Transverse colon (tissue), 4 donors: Measurements from ENCODE around the gene FZD2.

Source experiments
- CTCF ChIP-seq, 5 experiments: fragments of 200-600 bp in 3 of 5; fragments of 450-650 bp in 2 of 5; sonication (generic) in 3 of 5; IDR thresholded peaks; 1 replicate in 2 of 5; 2 replicates in 3 of 5; pipeline ENCODE4 v1.5.1; 2016 to 2017; ENCODE audit warnings: antibody characterized with exemption in 5 of 5, inconsistent platforms in 3 of 5, mild to moderate bottlenecking in 2 of 5, moderate library complexity in 1 of 5
- EP300 ChIP-seq: sonication (generic); formaldehyde crosslinking; IDR thresholded peaks from one replicate; pipeline ENCODE4 v1.6.1; 2017; ENCODE audit warnings: antibody characterized with exemption, low read depth
- POLR2A ChIP-seq: fragments of 450-650 bp; IDR thresholded peaks from one replicate; pipeline ENCODE4 v1.6.1; 2016; ENCODE audit warnings: antibody characterized with exemption, mild to moderate bottlenecking, moderate library complexity
- POLR2AphosphoS5 ChIP-seq, 3 donors: sonication (generic); formaldehyde crosslinking; IDR thresholded peaks; one replicate each; pipeline ENCODE4 v1.6.1; 2016; ENCODE audit warnings: antibody characterized with exemption in 3 of 3

- TF ChIP-seq POLR2A: no peak
- no peak for TF ChIP-seq CTCF (IDR thresholded peaks at IDR 0.05)
- no peak for TF ChIP-seq POLR2AphosphoS5 (IDR thresholded peaks at IDR 0.05)
- no peak for TF ChIP-seq EP300
These were observed 985 bp upstream of the FZD2 start for GRCh38 chr17:44556166-44556831.
